HG02885 (cell line): ENCODE results near the gene SRCIN1.
A peak's percentile ranks its signal among the peaks of the same experiment; 100 is the strongest.
"Not testable (repeated sequence)": the region's sequence is repeated elsewhere in the genome, so short reads cannot be mapped to it uniquely, and the experiment has no call there.

Source experiments
- ATAC-seq: cut with Tn5 transposase; IDR thresholded peaks from one replicate; pipeline ENCODE4 v1.9.1; 2021; ENCODE audit warnings: mild to moderate bottlenecking; ENCODE audit not compliant: unreplicated experiment, poor library complexity

SRCIN1 gene

GRCh38 chr17:38605841-38606645 is at the start of gene SRCIN1:
TSS of gene SRCIN1 (minus strand) at chr17:38605952. CDS start at chr17:38605705, 247 bp downstream.
- no peak for ATAC-seq

GRCh38 chr17:38654411-38655398 is 49.0 kb upstream of the SRCIN1 start:
- ATAC-seq, result no peak

GRCh38 chr17:38653679-38654078 is 47.9 kb upstream of the SRCIN1 start:
- ATAC-seq, result no peak

- no peak for ATAC-seq
Measured at GRCh38 chr17:38653230-38653629, 47.5 kb upstream of the SRCIN1 start.

GRCh38 chr17:38650653-38651173 is 45.0 kb upstream of the SRCIN1 start:
- ATAC-seq, result not testable (repeated sequence)

DNA sequence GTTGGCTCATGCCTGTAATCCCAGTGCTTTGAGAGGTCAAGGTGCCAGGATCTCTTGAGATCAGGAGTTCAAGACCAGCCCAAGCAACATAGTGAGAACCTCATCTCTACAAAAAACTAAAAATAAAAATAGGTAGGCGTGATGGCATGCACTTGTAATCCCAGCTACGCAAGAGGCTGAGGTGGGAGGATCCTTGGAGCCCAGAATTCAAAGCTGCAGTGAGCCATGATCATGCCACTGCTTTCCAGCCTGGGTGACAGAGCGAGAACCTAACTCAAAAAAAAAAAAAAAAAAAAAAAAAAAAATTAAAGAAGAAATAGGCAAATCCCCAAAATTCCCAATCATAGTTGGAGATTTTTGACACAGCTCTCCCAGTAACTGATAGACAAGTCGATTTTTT is 32.2 kb upstream of the SRCIN1 start:
- ATAC-seq, result no peak

DNA sequence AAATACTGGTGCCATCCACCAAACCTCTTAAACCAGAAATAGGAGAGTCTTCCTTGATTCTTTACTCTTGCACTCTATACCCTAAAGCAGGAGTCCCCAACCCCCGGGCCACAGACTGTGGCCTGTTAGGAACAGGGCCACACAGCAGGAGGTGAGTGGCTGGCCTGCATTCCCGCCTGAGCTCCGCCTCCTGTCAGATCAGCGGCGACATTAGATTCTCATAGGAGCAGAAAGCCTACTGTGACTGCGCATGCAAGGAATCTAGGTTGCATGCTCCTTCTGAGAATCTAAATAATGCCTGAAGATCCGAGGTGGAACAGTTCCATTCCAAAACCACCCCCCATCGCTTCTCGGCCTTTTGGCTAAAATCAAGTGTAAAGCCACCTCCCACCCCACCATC is 30.3 kb upstream of the SRCIN1 start:
- ATAC-seq, result no peak

GRCh38 chr17:38632334-38632733 is 26.6 kb upstream of the SRCIN1 start:
- ATAC-seq, result no peak

GRCh38 chr17:38628441-38628840 is 22.7 kb upstream of the SRCIN1 start:
- ATAC-seq, result no peak

GRCh38 chr17:38627957-38628356 is 22.2 kb upstream of the SRCIN1 start:
- no peak for ATAC-seq

- not testable (repeated sequence) for ATAC-seq
Measured at GRCh38 chr17:38626606-38627226, 21.0 kb upstream of the SRCIN1 start.

GRCh38 chr17:38625482-38625881 is 19.7 kb upstream of the SRCIN1 start:
- no peak for ATAC-seq

DNA sequence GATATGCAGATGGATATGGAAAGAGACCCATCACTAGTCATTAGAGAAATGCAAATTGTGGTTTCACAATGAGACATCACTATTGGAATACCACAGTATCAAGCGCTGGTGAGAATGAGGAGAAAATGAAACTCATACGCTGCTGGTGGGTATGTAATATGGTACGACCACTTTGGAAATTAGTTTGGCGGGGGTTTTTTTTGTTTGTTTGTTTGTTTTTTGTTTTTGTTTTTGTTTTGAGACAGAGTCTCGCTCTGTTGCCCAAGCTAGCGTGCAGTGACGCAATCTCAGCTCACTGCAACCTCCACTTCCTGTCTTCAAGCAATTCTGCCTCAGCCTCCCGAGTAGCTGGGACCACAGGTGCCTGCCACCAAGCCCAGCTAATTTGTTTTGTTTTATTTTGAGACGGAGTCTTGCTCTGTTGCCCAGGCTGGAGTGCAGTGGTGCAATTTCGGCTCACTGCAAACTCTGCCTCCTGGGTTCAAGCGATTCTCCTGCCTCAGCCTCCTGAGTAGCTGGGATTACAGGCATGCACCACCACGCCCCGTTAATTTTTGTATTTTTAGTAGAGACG is 19.1 kb upstream of the SRCIN1 start:
- ATAC-seq, result peak; percentile 44

DNA sequence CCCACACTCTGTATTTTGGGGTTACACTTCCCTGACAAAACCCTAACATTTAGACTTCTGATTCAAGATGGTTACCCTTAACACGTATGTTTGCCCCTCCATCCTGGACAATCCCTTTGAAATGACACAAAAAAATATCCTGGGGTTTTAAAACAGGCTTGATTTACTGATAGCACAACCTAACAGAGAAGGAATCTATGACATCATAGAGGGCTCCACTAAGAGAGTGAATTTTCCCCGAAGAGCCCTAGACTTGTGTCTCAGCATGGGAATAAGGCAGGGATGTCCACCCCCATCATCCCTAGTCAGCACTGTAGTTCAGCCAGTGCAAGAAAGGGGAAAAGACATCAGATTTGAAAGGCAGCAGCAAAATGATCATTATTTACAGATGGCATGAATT is 15.8 kb upstream of the SRCIN1 start:
- ATAC-seq, result no peak

GRCh38 chr17:38620551-38621277 is 15.0 kb upstream of the SRCIN1 start:
- ATAC-seq, result no peak

GRCh38 chr17:38619937-38620550 is 14.3 kb upstream of the SRCIN1 start:
- no peak for ATAC-seq

DNA sequence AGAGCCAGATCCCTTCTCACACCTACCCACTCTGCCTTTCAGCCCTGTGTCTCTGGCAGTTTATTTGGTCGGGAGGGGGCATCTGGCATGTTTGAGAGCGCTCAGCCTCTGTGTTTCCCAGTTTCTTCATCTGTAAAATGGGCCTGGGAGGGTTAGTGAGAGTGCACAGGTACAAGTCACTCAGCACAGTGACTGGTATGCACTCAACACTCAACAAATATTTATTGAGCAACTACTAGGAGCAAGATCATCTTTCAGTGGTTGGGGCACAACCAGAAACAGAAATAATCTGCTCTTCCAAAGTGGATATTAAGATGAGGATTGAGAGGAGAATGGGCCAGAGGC is 13.7 kb upstream of the SRCIN1 start:
- ATAC-seq, result no peak

DNA sequence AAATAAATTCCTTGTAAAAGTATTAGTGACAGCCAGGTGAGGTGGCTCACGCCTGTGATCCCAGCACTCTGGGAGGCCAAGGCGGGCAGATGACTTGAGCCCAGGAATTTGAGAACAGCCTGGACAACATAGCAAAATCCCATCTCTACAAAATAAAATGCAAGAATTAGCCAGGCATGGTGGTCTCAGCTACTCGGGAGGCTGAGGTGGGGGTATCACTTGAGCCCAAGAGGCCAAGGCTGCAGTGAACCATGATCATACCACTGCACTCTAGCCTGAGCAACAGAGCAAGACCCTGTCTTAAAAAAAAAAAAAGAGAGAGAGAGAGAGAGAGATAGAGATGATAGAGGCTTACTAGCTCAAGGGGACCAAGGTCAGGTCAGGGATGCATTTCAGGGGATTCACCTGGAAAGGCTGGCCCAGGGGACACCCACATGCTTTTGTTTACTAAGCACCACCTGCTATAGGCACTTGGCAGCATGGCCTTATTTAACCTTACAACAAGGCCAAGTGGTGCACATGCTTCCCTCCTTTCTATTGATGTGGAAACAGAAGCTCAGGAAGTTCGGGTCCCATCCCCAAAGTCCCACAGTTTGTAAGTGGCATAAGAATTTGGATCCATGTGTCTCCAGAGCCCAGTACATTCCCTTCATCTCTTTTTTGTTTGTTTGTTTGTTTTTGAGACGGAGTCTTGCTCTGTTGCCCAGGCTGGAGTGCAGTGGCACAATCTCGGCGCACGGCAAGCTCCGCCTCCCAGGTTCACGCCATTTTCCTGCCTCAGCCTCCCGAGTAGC is 12.4 kb upstream of the SRCIN1 start:
- ATAC-seq, result no peak
